Tibial nerve (tissue), 4 donors: ENCODE data around the gene BCAS3. TPM values are rescaled to one million over a fixed set of nuclear protein-coding genes. Genes with fewer than 3 reads are reported as not detected.
A peak's percentile ranks its signal among the peaks of the same experiment; 100 is the strongest.

Experiments used
- DNase-seq, 2 donors: peaks; one replicate each; pipeline ENCODE4 v3.0.0-alpha.2; 2019; ENCODE audit warnings: low spot score in 2 of 2
- H3K27ac ChIP-seq, 4 donors: fragments of 200-600 bp; sonication (generic) in 3 of 4; one replicate each; pipeline ENCODE4 v1.5.1; 2017 to 2019; ENCODE audit warnings: mild to moderate bottlenecking in 1 of 4
- H3K27me3 ChIP-seq, 2 donors: fragments of 200-600 bp; sonication (generic) in 1 of 2; one replicate each; pipeline versions ENCODE4 v1.5.1 to v1.6.0; 2017 to 2019
- H3K36me3 ChIP-seq, 3 donors: fragments of 200-600 bp; sonication (generic); one replicate each; pipeline ENCODE4 v1.5.1; 2018 to 2019
- H3K4me1 ChIP-seq, 4 donors: fragments of 200-600 bp; sonication (generic) in 3 of 4; one replicate each; pipeline ENCODE4 v1.5.1; 2017 to 2019
- H3K4me3 ChIP-seq, 4 donors: fragments of 200-600 bp; sonication (generic) in 3 of 4; one replicate each; pipeline ENCODE4 v1.5.1; 2017 to 2019; ENCODE audit warnings: mild to moderate bottlenecking in 1 of 4, moderate library complexity in 1 of 4
- H3K9me3 ChIP-seq, 4 donors: fragments of 200-600 bp; sonication (generic) in 3 of 4; one replicate each; pipeline ENCODE4 v1.5.1; 2017 to 2019
- EP300 ChIP-seq, 2 donors: sonication (generic); formaldehyde crosslinking; IDR thresholded peaks; one replicate each; pipeline ENCODE4 v1.6.1; 2017; ENCODE audit warnings: antibody characterized with exemption in 2 of 2, mild to moderate bottlenecking in 1 of 2
- POLR2A ChIP-seq, 2 donors: fragments of 450-650 bp; IDR thresholded peaks; one replicate each; pipeline ENCODE4 v1.6.1; 2017; ENCODE audit warnings: antibody characterized with exemption in 2 of 2, mild to moderate bottlenecking in 2 of 2, moderate library complexity in 2 of 2
- WGBS, 2 donors: methylation state at CpG; one replicate each; pipeline ENCODE4 v1.1.5; 2018; 5-methylcytosine and 5-hydroxymethylcytosine counted together
- total RNA-seq, 4 donors: library from RNA; depleted of rRNA; stranded (reverse); fragments of >200 nt; gene quantifications; one replicate each; pipeline ENCODE4 v1.1.0, GENCODE V29; 2016
- TF ChIP-seq, protein P1 (sequence below), 5 experiments: fragments of 200-600 bp in 3 of 5; fragments of 450-650 bp in 2 of 5; sonication (generic) in 3 of 5; IDR thresholded peaks; one replicate each; pipeline ENCODE4 v1.5.1; 2016 to 2019; ENCODE audit warnings: antibody characterized with exemption in 5 of 5, mild to moderate bottlenecking in 3 of 5, moderate library complexity in 2 of 5

BCAS3 gene
- total RNA-seq, 4 donors from 2014 or later, result 26.4 to 48.1 (median 44.8) TPM

- Histone ChIP-seq H3K27me3 (no peaks in the 10 kb centered on the region), H3K4me1 (peaks cover 0 to 4% (median 1%) of the 10 kb centered on the region in 4 donors), H3K36me3 (no peaks in the 10 kb centered on the region), H3K27ac (peak overlapping the region in 1 of 4 donors; percentile 2), H3K9me3 (no peaks in the 10 kb centered on the region), H3K4me3 (no peak overlapping the region)
- DNase-seq, result no peak
- WGBS, 2 donors, result 67 to 71% methylated on average over 3 of the region's 3 CpGs
- no peak for TF ChIP-seq EP300 (IDR thresholded peaks at IDR 0.05)
- TF ChIP-seq, protein P1, sequence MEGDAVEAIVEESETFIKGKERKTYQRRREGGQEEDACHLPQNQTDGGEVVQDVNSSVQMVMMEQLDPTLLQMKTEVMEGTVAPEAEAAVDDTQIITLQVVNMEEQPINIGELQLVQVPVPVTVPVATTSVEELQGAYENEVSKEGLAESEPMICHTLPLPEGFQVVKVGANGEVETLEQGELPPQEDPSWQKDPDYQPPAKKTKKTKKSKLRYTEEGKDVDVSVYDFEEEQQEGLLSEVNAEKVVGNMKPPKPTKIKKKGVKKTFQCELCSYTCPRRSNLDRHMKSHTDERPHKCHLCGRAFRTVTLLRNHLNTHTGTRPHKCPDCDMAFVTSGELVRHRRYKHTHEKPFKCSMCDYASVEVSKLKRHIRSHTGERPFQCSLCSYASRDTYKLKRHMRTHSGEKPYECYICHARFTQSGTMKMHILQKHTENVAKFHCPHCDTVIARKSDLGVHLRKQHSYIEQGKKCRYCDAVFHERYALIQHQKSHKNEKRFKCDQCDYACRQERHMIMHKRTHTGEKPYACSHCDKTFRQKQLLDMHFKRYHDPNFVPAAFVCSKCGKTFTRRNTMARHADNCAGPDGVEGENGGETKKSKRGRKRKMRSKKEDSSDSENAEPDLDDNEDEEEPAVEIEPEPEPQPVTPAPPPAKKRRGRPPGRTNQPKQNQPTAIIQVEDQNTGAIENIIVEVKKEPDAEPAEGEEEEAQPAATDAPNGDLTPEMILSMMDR (IDR thresholded peaks at IDR 0.05), result no peak
- TF ChIP-seq POLR2A (IDR thresholded peaks at IDR 0.05), result no peak
These were observed 541.8 kb downstream of the BCAS3 start for GRCh38 chr17:61219460-61219859.

DNA sequence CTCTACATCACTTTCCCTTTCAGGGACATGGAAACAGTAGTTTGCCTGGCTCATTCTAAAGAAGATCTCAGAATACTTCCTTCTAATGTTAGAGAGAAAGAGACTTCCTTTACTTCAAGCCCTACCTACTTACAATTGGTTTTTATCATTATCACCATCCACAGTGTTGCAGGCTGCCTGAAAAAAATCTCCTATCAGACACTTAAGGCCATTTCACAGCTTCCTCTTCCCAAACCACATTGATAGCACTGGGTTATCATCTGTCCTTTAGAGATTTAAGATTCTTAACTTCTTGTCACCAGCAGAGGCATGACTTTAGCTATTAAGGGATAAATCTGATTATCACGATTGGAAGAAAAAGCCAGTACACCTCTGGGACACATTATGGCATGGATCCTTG is 543.5 kb downstream of the BCAS3 start:
- Histone ChIP-seq H3K4me3 (no peak overlapping the region), H3K27me3 (no peaks in the 10 kb centered on the region), H3K27ac (no peak overlapping the region), H3K36me3 (no peaks in the 10 kb centered on the region), H3K9me3 (no peaks in the 10 kb centered on the region), H3K4me1 (peaks cover 0 to 4% (median 1%) of the 10 kb centered on the region in 4 donors)
- DNase-seq, result no peak
- WGBS, 2 donors, result 76 to 86% methylated on average over 1 of the region's 1 CpG
- TF ChIP-seq EP300 (IDR thresholded peaks at IDR 0.05), result no peak
- no peak for TF ChIP-seq POLR2A (IDR thresholded peaks at IDR 0.05)
- TF ChIP-seq, protein P1 (IDR thresholded peaks at IDR 0.05), result no peak

DNA sequence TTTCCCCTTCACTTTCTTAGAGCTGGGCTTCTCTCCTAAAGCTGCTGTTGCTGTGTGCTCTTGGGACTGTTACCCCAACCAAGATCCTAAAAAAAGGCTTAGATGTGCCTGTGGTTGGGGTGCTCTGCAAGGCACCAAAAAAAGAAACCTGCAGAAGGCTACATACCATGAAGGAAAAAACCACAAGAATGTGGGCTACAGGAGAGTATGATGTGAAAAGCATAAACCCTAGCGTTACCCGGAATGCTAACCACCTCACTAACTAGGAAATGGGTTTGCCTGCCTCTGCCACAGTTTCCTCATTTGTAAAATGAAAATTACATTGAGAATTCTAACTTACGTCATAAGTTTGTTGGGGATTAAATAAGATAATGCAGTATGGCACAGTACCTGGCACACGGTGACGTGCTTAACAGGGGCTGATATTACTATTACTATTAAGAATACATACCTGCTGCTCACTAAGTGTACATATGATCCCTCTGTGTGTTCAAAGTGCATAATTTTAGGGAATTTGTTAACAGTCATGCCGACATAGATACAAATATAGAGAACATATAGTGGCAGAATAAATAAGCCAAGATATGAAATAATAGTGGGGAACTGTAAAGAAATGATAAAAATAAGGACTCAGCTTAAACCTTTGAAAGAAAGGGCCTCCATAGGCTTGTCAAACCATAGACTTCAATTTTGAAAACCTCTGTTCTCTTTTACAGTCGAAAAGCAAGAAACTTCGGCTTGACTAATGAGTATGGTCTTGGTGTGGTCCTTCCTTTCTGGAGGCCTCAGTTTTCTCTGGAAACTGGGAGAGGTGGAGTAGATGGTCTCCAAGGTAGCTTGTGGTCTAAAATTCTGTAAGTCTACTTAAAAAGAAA is 544.2 kb downstream of the BCAS3 start:
- Histone ChIP-seq H3K36me3 (no peaks in the 10 kb centered on the region), H3K27me3 (no peaks in the 10 kb centered on the region)
- 93 to 94% methylated on average over 8 of the region's 8 CpGs for WGBS, 2 donors

GRCh38 chr17:61223725-61224124 is 546.1 kb downstream of the BCAS3 start:
- Histone ChIP-seq H3K36me3 (no peaks in the 10 kb centered on the region), H3K27me3 (no peaks in the 10 kb centered on the region), H3K4me1 (peaks cover 0 to 4% (median 1%) of the 10 kb centered on the region in 4 donors), H3K9me3 (no peaks in the 10 kb centered on the region), H3K4me3 (no peak overlapping the region), H3K27ac (no peak overlapping the region)
- WGBS, 2 donors, result 97 to 100% methylated on average over 1 of the region's 1 CpG
- DNase-seq, result no peak
- TF ChIP-seq EP300 (IDR thresholded peaks at IDR 0.05) (no peak), POLR2A (IDR thresholded peaks at IDR 0.05) (no peak)
- TF ChIP-seq, protein P1 (IDR thresholded peaks at IDR 0.05), result no peak

More for the DNA sequence above, 544.2 kb downstream of the BCAS3 start:
- TF ChIP-seq POLR2A (IDR thresholded peaks at IDR 0.05) (no peak), EP300 (IDR thresholded peaks at IDR 0.05) (no peak)
- TF ChIP-seq, protein P1 (IDR thresholded peaks at IDR 0.05), result no peak
- Histone ChIP-seq H3K4me1 (peaks cover 0 to 4% (median 1%) of the 10 kb centered on the region in 4 donors), H3K4me3 (no peak overlapping the region), H3K27ac (no peak overlapping the region), H3K9me3 (no peaks in the 10 kb centered on the region)
- DNase-seq, result no peak

GRCh38 chr17:61225178-61225882 is 547.7 kb downstream of the BCAS3 start:
- Histone ChIP-seq H3K4me1 (peaks cover 0 to 3% (median 0%) of the 10 kb centered on the region in 4 donors), H3K4me3 (no peak overlapping the region), H3K36me3 (no peaks in the 10 kb centered on the region), H3K27ac (no peak overlapping the region), H3K9me3 (no peaks in the 10 kb centered on the region), H3K27me3 (no peaks in the 10 kb centered on the region)
- 57 to 61% methylated on average over 5 of the region's 5 CpGs for WGBS, 2 donors
- DNase-seq, result no peak
- TF ChIP-seq EP300 (IDR thresholded peaks at IDR 0.05), result no peak
- TF ChIP-seq, protein P1 (IDR thresholded peaks at IDR 0.05), result no peak
- TF ChIP-seq POLR2A (IDR thresholded peaks at IDR 0.05), result no peak
